ENCODE data around the gene FAM53A. TPM values are rescaled to one million over a fixed set of nuclear protein-coding genes. Genes with fewer than 3 reads are reported as not detected.
A peak's percentile ranks its signal among the peaks of the same experiment; 100 is the strongest.

The FAM53A gene
- total RNA-seq, 1 experiment from 2014 or later, result 4.0 TPM

DNA sequence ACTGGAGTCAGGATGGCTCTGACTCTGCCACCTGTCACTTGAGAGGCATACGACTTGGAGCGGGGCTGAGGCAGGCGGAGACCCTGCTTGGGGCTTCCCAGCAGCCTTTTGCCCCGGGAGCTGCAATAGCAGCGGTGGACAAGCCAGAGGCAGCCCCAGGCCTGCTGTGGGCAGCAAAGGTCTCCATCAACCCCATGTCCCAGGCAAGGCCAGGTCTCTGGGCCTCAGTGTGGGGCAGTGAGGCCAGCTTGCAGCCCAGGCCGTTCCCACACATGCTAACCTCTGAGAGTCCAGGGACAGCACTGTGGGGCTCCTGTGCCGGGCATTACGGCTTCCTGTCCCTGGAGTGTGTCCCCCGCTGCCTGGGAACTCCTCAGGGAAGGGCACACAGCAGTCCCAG, 53.0 kb downstream of the FAM53A start:
- in situ Hi-C loops (cut with HindIII; ENCODE audit: low sequenced_read_pairs), result loop anchor here (25.0 kb wide), 1 partner anchor 219 kb away; the partner anchor contains the start of gene NKX1-1
- DNase-seq (ENCODE audit: low spot score), result no peak

DNA sequence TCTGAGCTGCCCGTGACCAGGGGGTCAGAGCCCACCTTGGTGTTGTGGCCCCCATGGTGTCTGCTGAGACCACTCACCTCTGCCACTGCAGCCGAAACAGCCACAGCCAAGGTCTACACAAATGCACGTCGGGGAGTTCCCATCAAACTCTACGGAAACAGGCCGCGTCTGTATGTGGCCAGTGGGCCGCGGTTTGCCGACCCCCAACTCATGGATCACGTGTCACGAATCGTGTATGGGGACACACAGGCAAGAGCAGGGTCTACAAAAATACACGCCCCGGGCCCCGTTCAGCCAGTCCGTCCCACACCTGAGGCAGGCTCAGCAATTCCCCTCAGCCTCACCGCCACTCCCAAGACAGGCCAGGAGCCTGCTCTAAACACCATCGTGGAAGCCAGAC, 53.8 kb downstream of the FAM53A start:
- in situ Hi-C loops (cut with HindIII; ENCODE audit: low sequenced_read_pairs), result loop anchor here (25.0 kb wide), 1 partner anchor 218 kb away; the partner anchor contains the start of gene NKX1-1

GRCh38 chr4:1629699-1630083, 54.4 kb downstream of the FAM53A start:
- in situ Hi-C loops (cut with HindIII; ENCODE audit: low sequenced_read_pairs), result loop anchor here (25.0 kb wide), 1 partner anchor 217 kb away; the partner anchor contains the start of gene NKX1-1
- no peak for DNase-seq (ENCODE audit: low spot score)

More for the DNA sequence above, 53.8 kb downstream of the FAM53A start:
- DNase-seq (ENCODE audit: low spot score), result no peak

GRCh38 chr4:1628892-1629698, 55.0 kb downstream of the FAM53A start:
- in situ Hi-C loops (cut with HindIII; ENCODE audit: low sequenced_read_pairs), result loop anchor here (25.0 kb wide), 1 partner anchor 217 kb away; the partner anchor contains the start of gene NKX1-1

DNA sequence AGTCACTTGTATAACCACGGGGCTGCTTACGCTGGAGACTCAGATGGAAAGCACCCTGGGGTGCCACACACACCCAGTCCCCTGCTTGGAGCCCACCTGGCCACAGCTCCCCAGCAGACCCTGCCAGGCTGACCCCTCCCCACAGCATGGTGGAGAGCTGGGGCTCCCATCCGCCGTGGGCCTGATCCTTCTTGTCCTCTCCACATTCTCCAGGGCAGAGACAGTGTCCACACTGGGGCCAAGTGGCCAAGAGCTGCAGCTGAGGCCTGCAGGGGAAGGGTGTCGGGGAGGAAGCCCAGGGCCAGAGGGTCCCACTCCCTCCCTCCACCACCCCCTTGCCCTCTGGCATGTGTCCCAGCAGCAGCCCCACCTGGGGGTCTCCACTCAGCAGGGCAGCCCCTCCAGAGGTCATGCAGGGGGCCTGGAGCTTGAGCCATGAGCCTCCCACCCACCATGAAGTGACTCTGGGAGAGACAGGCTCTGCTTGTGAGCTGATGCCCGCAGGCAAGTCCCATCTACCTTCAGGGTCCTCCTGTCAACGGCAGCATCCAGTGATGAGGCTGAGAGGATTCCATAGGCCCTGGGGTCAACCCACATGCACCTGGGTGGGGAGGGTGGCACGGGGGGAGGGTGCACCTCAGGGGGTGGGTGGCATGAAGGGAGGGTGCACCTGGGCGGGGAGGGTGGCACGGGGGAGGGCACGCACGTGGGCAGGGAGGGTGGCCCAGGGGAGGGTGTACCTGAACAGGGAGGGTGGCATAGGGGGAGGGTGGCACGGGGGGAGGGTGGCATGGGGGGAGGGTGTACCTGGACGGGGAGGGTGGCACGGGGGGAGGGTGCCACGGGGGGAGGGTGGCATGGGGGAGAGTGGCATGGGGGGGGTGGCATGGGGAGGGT, 56.4 kb downstream of the FAM53A start:
- no peak for DNase-seq (ENCODE audit: low spot score)
- in situ Hi-C loops (cut with HindIII; ENCODE audit: low sequenced_read_pairs), result loop anchor here (25.0 kb wide), 1 partner anchor 215 kb away; the partner anchor contains the start of gene NKX1-1

More at GRCh38 chr4:1628892-1629698, 55.0 kb downstream of the FAM53A start:
- peak; percentile 61 for DNase-seq (ENCODE audit: low spot score)

DNA sequence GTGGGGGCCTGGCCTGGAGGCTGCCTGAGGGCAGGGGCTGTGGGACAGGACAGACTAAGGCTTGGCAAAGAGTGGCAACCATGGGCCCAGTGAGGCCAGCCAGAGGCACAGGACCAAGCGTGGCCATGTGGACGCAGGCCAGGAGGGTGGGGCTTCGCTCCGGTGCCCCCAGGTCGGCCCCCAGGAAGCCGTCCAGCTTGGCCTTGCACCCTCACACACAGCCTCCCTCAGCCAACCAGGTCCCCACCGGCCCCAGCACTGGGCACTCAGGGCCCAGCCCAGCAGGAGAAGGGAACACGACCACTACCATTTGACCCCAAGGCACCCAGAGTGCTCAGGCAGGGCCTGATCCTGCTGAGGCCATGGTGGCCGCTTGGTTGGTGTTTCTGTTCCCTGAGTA, 57.2 kb downstream of the FAM53A start:
- no peak for DNase-seq (ENCODE audit: low spot score)
- in situ Hi-C loops (cut with HindIII; ENCODE audit: low sequenced_read_pairs), result loop anchor here (25.0 kb wide), 1 partner anchor 215 kb away; the partner anchor contains the start of gene NKX1-1

DNA sequence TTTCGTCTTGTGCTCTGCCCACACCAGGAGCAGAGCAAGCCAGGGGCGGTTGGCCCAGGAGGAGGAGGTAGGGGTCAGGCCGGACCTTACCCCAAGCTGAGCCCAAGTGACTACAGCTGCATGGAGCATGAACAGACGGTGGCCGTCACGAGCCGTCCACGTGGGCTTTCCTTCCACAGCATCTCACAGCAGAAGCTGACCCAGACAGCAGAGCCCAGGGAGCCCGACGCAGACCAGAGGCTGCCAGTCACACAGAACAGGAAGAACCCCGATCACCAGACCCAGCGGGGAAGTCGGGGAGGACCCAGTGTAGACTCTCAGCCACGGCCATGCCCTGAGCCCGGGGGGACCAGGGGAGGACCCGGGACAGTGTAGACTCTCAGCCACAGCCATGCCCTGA, 58.0 kb downstream of the FAM53A start:
- peak; percentile 6 for DNase-seq (ENCODE audit: low spot score)
- in situ Hi-C loops (cut with HindIII; ENCODE audit: low sequenced_read_pairs), result loop anchor here (25.0 kb wide), 1 partner anchor 214 kb away; the partner anchor contains the start of gene NKX1-1

- in situ Hi-C loops (cut with HindIII; ENCODE audit: low sequenced_read_pairs), result loop anchor here (25.0 kb wide), 1 partner anchor 213 kb away; the partner anchor contains the start of gene NKX1-1
- peak; percentile 15 for DNase-seq (ENCODE audit: low spot score)
These were observed 58.4 kb downstream of the FAM53A start for GRCh38 chr4:1625600-1626138.

- in situ Hi-C loops (cut with HindIII; ENCODE audit: low sequenced_read_pairs), result no loop called here
- DNase-seq (ENCODE audit: low spot score), result no peak
These were observed 59.6 kb downstream of the FAM53A start for GRCh38 chr4:1624519-1624910.

DNA sequence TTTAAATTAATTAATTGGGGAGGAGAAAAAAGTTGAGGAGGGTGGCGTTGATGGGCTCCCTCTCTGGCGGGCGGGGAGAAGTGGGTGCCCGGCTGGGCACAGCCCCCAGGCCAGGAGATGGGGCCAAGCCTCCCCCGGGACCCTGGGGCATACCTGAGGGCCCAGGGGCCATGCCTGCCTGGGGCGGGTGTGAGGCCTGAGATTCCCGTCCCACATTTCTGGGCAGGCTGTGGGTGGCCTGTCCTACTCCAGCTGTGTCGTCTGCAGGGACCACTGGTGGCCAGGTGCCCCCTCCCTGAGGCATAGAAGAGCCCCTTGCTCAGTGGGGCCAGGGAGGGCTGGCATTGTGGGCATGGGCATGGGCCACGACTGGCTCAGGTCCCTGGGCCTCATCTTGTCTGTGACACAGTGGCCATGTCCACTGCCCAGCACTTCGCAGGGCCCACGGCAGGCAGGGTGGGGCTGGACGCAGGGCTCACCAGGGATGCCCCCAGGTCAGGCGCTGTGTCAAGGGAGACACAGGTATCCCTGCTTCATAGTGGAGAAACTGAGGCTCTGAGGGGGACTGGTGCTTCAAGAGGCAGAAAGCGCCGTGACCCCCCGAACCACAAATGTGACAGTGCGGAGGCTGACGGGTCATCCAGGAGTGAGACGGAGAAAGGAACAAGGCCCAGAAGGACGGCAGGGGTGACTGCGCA, 60.1 kb downstream of the FAM53A start:
- in situ Hi-C loops (cut with HindIII; ENCODE audit: low sequenced_read_pairs), result no loop called here
- no peak for DNase-seq (ENCODE audit: low spot score)

DNA sequence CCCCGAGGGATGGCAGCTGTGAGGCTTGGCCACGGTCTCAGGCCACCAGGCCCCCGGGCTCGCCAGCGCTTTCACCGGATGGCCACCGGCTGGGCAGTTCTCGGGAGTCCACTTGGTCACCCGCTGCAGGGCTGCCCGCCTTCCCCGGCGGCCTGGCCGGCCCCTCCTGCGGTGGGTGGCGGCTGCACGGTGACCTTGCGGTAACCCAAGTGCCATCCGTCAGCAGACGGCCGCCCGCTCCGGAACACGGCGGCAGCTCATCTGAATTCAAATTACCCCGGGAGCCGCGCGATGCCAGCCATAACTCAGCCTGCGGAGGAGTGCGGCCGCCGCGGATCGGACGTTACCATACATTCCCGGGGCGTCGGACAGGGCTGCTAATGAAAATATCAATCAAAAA, 60.7 kb downstream of the FAM53A start:
- no peak for DNase-seq (ENCODE audit: low spot score)
- in situ Hi-C loops (cut with HindIII; ENCODE audit: low sequenced_read_pairs), result no loop called here

- DNase-seq (ENCODE audit: low spot score), result no peak
- in situ Hi-C loops (cut with HindIII; ENCODE audit: low sequenced_read_pairs), result no loop called here
These were observed 61.2 kb downstream of the FAM53A start for GRCh38 chr4:1622956-1623355.

- in situ Hi-C loops (cut with HindIII; ENCODE audit: low sequenced_read_pairs), result no loop called here
- no peak for DNase-seq (ENCODE audit: low spot score)
These were observed 61.9 kb downstream of the FAM53A start for GRCh38 chr4:1622238-1622637.

DNA sequence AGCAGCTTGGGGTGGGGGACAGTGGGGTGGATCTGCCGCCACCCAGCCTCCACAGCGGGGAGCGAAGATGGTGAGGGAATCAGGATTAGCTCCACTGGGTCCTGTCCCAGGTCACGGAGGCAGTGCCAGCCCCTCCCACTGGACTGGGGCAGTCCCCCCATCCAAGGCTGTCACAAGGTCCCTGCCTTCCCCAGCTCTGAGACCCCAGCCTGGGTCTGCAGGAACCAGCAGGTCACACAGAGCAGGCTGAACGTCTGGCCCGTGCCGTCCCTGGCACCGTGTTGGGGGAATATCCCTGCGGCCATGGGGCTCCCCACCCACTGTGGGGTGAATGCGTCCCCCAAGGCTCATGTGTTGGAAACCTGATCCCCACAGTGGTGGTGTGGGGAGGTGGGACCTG, 62.6 kb downstream of the FAM53A start:
- DNase-seq (ENCODE audit: low spot score), result no peak
- in situ Hi-C loops (cut with HindIII; ENCODE audit: low sequenced_read_pairs), result no loop called here

DNA sequence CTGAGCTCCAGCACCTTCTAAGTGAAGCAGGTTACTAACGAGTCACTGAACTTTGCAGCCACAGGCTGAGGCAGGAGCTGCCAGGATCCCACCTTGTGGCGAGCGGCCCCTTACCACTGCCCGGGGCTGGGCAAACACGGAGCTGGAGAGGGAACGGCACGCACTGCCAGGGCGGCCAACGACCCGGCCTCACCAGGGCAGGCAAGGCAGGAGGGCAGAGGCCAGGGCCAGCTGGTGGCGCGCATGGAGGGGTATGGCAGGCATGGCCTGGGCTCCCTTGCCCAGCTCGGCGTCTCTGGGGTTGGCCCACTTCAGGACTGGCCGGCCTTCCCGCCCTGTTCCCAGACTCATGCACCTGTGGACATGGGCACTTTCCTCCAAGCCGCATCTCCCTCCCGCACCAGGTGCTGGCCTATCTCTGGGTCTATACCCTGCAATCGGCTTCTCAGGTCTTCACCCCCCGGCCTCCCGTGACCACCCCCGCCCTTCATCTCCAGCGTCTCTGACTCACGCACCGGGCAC, 64.9 kb downstream of the FAM53A start:
- DNase-seq (ENCODE audit: low spot score), result no peak
- in situ Hi-C loops (cut with HindIII; ENCODE audit: low sequenced_read_pairs), result no loop called here

GRCh38 chr4:1618438-1618837, 65.7 kb downstream of the FAM53A start:
- in situ Hi-C loops (cut with HindIII; ENCODE audit: low sequenced_read_pairs), result no loop called here
- DNase-seq (ENCODE audit: low spot score), result no peak

DNA sequence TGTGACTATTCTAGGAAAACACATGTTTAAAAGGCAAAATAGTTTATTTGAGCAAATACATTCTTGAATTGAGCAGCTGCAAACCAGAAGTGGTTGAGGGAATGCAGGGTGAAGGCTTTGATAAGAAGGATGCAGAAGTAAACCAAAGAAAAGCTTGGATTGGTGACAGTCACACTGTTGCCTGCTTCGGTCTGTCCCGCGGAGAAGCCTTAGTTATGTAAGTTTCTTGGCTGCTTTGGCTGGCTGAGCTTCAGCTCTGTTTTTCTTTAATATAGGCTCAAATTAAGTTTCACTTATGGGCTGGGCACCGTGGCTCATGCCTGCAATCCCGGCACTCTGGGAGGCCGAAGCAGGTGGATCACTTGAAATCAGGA, 67.6 kb downstream of the FAM53A start:
- in situ Hi-C loops (cut with HindIII; ENCODE audit: low sequenced_read_pairs), result no loop called here
- DNase-seq (ENCODE audit: low spot score), result no peak

DNA sequence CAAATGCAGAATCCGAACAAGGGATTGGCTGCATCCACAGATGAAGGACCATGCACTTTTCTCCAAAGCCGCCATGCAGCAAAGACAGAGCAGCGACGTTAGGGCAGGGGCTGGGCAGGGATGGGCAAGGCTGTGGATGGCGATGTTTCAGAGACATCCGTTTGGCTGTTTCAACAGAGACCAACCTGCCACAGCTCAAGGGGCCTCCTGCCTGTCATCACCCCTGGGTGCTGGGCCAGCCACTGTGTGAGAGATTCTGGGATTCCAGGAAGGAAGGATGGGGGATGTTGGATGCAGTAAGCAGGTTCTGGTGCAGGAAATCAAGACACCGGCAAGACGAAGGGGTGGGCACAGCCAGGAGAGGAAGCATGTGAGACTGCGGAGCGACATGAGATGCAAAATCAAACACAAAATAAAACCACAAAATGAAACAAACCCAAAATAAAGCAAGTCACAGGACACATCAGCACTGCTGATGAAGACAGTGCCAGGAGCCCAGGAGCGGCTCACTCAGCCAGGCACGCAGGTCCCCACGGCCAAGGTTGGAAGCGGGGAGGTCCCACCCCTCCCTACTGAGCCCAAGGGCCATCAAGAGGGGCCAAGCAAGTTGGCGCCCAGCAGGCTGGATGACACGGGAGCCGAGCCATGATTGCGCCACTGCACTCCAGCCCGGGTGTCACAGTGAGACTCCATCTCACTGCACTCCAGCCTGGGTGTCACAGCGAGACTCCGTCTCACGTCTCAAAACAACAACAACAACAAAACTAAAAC, 68.1 kb downstream of the FAM53A start:
- in situ Hi-C loops (cut with HindIII; ENCODE audit: low sequenced_read_pairs), result no loop called here
- no peak for DNase-seq (ENCODE audit: low spot score)

Data from G401 (cell line).